DOHH2 (cell line): ENCODE measurements around the gene AKR1C4.

Experiments
- EZH2phosphoT487 ChIP-seq: fragments of 200-600 bp; sonication (generic); IDR thresholded peaks from 2 replicates; pipeline ENCODE4 v1.6.1; 2017; ENCODE audit warnings: borderline replicate concordance, mild to moderate bottlenecking, antibody characterized with exemption, low read length, moderate library complexity, mixed read lengths
- TF ChIP-seq, protein P1 (sequence below): fragments of 200-600 bp; sonication (generic); IDR thresholded peaks from one replicate; pipeline ENCODE4 v1.5.1; 2014; ENCODE audit warnings: antibody characterized with exemption, mild to moderate bottlenecking, low read depth, low read length; ENCODE audit not compliant: poor library complexity, severe bottlenecking

- TF ChIP-seq, protein P1, sequence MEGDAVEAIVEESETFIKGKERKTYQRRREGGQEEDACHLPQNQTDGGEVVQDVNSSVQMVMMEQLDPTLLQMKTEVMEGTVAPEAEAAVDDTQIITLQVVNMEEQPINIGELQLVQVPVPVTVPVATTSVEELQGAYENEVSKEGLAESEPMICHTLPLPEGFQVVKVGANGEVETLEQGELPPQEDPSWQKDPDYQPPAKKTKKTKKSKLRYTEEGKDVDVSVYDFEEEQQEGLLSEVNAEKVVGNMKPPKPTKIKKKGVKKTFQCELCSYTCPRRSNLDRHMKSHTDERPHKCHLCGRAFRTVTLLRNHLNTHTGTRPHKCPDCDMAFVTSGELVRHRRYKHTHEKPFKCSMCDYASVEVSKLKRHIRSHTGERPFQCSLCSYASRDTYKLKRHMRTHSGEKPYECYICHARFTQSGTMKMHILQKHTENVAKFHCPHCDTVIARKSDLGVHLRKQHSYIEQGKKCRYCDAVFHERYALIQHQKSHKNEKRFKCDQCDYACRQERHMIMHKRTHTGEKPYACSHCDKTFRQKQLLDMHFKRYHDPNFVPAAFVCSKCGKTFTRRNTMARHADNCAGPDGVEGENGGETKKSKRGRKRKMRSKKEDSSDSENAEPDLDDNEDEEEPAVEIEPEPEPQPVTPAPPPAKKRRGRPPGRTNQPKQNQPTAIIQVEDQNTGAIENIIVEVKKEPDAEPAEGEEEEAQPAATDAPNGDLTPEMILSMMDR: no peak
- TF ChIP-seq EZH2phosphoT487: no peak
Measured at GRCh38 chr10:5211696-5212536, 15.3 kb downstream of the AKR1C4 start.
